H9 (cell line): Measurements from ENCODE around the gene MINDY4. TPM values are rescaled to one million over a fixed set of nuclear protein-coding genes. Genes with fewer than 3 reads are reported as not detected.
A peak's percentile ranks its signal among the peaks of the same experiment; 100 is the strongest.

Source experiments
- DNase-seq: peaks from one replicate; pipeline ENCODE4 v3.0.0-alpha.2; 2017
- H2AFZ ChIP-seq: one replicate; pipeline ENCODE4 v1.6.1; 2013; ENCODE audit warnings: mild to moderate bottlenecking, low read length, control low read depth, moderate library complexity
- H2AK5ac ChIP-seq: 2 replicates; pipeline ENCODE4 v1.6.1; 2013; ENCODE audit warnings: low read length, control low read depth, mixed read lengths; ENCODE audit not compliant: insufficient read length
- H2BK120ac ChIP-seq: one replicate; pipeline ENCODE4 v1.6.1; 2013; ENCODE audit warnings: low read depth, mild to moderate bottlenecking, low read length, control low read depth, inconsistent platforms; ENCODE audit not compliant: poor library complexity, severe bottlenecking
- H2BK12ac ChIP-seq: 2 replicates; pipeline ENCODE4 v1.6.1; 2013; ENCODE audit warnings: low read length, control low read depth, mixed read lengths, low read depth; ENCODE audit not compliant: insufficient read length
- H2BK15ac ChIP-seq: 2 replicates; pipeline ENCODE4 v1.6.1; 2013; ENCODE audit warnings: low read depth, low read length, control low read depth
- H2BK20ac ChIP-seq: one replicate; pipeline ENCODE4 v1.6.1; 2013; ENCODE audit warnings: low read depth, mild to moderate bottlenecking, low read length, control low read depth, inconsistent platforms; ENCODE audit not compliant: poor library complexity, severe bottlenecking
- H2BK5ac ChIP-seq: 2 replicates; pipeline ENCODE4 v1.6.1; 2013; ENCODE audit warnings: low read length, control low read depth, mixed read lengths; ENCODE audit not compliant: insufficient read length
- H3K14ac ChIP-seq: 2 replicates; pipeline ENCODE4 v1.6.1; 2013; ENCODE audit warnings: low read length, control low read depth; ENCODE audit not compliant: insufficient read depth
- H3K18ac ChIP-seq: 2 replicates; pipeline ENCODE4 v1.6.1; 2013; ENCODE audit warnings: low read depth, mild to moderate bottlenecking, mixed read lengths, low read length, control low read depth; ENCODE audit not compliant: insufficient read length
- H3K23ac ChIP-seq: 2 replicates; pipeline ENCODE4 v1.6.1; 2013; ENCODE audit warnings: low read length, control low read depth, mixed read lengths, low read depth; ENCODE audit not compliant: insufficient read length
- H3K23me2 ChIP-seq: 2 replicates; pipeline ENCODE4 v1.6.1; 2013; ENCODE audit warnings: low read depth, mild to moderate bottlenecking, mixed read lengths, low read length, control low read depth; ENCODE audit not compliant: insufficient read length, poor library complexity, severe bottlenecking
- H3K27ac ChIP-seq: 2 replicates; pipeline ENCODE4 v1.5.1; 2013; ENCODE audit warnings: low read length, control low read depth, mixed read lengths, low read depth; ENCODE audit not compliant: insufficient read length
- H3K27me3 ChIP-seq: 2 replicates; pipeline ENCODE4 v1.6.1; 2013; ENCODE audit warnings: low read length, control low read depth, inconsistent platforms; ENCODE audit not compliant: insufficient read depth
- H3K4ac ChIP-seq: 2 replicates; pipeline ENCODE4 v1.6.1; 2013; ENCODE audit warnings: low read depth, mild to moderate bottlenecking, control low read depth, inconsistent platforms, low read length, moderate library complexity
- H3K4me1 ChIP-seq: 2 replicates; pipeline ENCODE4 v1.6.1; 2013; ENCODE audit warnings: low read length, control low read depth, inconsistent platforms; ENCODE audit not compliant: insufficient read depth
- H3K4me2 ChIP-seq: 2 replicates; pipeline ENCODE4 v1.6.1; 2013; ENCODE audit warnings: low read length, control low read depth, mixed read lengths; ENCODE audit not compliant: insufficient read length, insufficient read depth
- H3K56ac ChIP-seq: 2 replicates; pipeline ENCODE4 v1.6.1; 2013; ENCODE audit warnings: low read depth, mild to moderate bottlenecking, mixed read lengths, low read length, control low read depth; ENCODE audit not compliant: insufficient read length
- H3K79me1 ChIP-seq: 2 replicates; pipeline ENCODE4 v1.6.1; 2013; ENCODE audit warnings: low read depth, mild to moderate bottlenecking, moderate library complexity, low read length, control low read depth, inconsistent platforms; ENCODE audit not compliant: insufficient read depth, poor library complexity, severe bottlenecking
- H3K79me2 ChIP-seq: 2 replicates; pipeline ENCODE4 v1.6.1; 2013; ENCODE audit warnings: low read length, control low read depth, inconsistent platforms; ENCODE audit not compliant: insufficient read depth
- H3K9ac ChIP-seq: 2 replicates; pipeline ENCODE4 v1.6.1; 2013; ENCODE audit warnings: low read length, control low read depth, mixed read lengths; ENCODE audit not compliant: insufficient read length; ENCODE audit errors: extremely low read depth
- H3K9me3 ChIP-seq: one replicate; pipeline ENCODE4 v1.6.1; 2013; ENCODE audit warnings: low read depth, low read length, inconsistent platforms; ENCODE audit not compliant: control insufficient read depth
- H3T11ph ChIP-seq: one replicate; pipeline ENCODE4 v1.6.1; 2013; ENCODE audit warnings: mild to moderate bottlenecking, low read length, control low read depth, inconsistent platforms
- H4K20me1 ChIP-seq: one replicate; pipeline ENCODE4 v1.6.1; 2013; ENCODE audit not compliant: control insufficient read depth, insufficient read length, insufficient read depth
- H4K5ac ChIP-seq: 2 replicates; pipeline ENCODE4 v1.6.1; 2013; ENCODE audit warnings: low read depth, mild to moderate bottlenecking, mixed read lengths, low read length, control low read depth; ENCODE audit not compliant: insufficient read length
- H4K8ac ChIP-seq: replicated peaks from 2 replicates; pipeline ENCODE4 v1.6.1; 2013; ENCODE audit warnings: low read length, control low read depth, mixed read lengths, low read depth; ENCODE audit not compliant: insufficient read length
- H4K91ac ChIP-seq: 2 replicates; pipeline ENCODE4 v1.6.1; 2013; ENCODE audit warnings: low read depth, mild to moderate bottlenecking, moderate library complexity, mixed read lengths, low read length, control low read depth; ENCODE audit not compliant: insufficient read length
- H3K27ac Mint-ChIP-seq, 3 experiments: 2 replicates in 2 of 3; 3 replicates in 1 of 3; pipeline ENCODE4 v1.8.0; 2020 to 2021; ENCODE audit warnings: mixed read lengths in 3 of 3, mild to moderate bottlenecking in 1 of 3, moderate library complexity in 1 of 3
- H3K27me3 Mint-ChIP-seq: 2 replicates; pipeline ENCODE4 v1.8.0; 2021; ENCODE audit warnings: low read depth, mild to moderate bottlenecking, moderate library complexity, mixed read lengths
- H3K36me3 Mint-ChIP-seq, 3 experiments: 2 replicates in 2 of 3; 3 replicates in 1 of 3; pipeline ENCODE4 v1.8.0; 2020 to 2021; ENCODE audit warnings: low read depth in 3 of 3, mixed read lengths in 3 of 3; ENCODE audit not compliant: insufficient read depth in 1 of 3
- H3K4me1 Mint-ChIP-seq, 2 experiments: 2 replicates each; pipeline ENCODE4 v1.8.0; 2020; ENCODE audit warnings: mixed read lengths in 2 of 2
- H3K4me3 Mint-ChIP-seq, 2 experiments: 2 replicates in 1 of 2; 3 replicates in 1 of 2; pipeline ENCODE4 v1.8.0; 2020 to 2021; ENCODE audit warnings: mild to moderate bottlenecking in 2 of 2, mixed read lengths in 2 of 2, moderate library complexity in 1 of 2
- H3K9me3 Mint-ChIP-seq, 2 experiments: 2 replicates in 1 of 2; 3 replicates in 1 of 2; pipeline ENCODE4 v1.8.0; 2020; ENCODE audit warnings: mild to moderate bottlenecking in 2 of 2, mixed read lengths in 2 of 2, moderate library complexity in 1 of 2
- CTCF ChIP-seq: fragments of 200-600 bp; sonication (generic); conservative IDR thresholded peaks from 3 replicates; pipeline ENCODE4 v1.8.0; 2021; ENCODE audit warnings: antibody characterized with exemption, mild to moderate bottlenecking
- WGBS: extraction: QIAGEN DNeasy Blood & Tissue Kit; methylation state at CpG from one replicate; pipeline ENCODE4 v1.1.7; 2013; ENCODE audit warnings: missing lambda C conversion rate, low lambda C conversion rate, mixed read lengths; ENCODE audit not compliant: insufficient read length; ENCODE audit errors: extremely low coverage; 5-methylcytosine and 5-hydroxymethylcytosine counted together
- total RNA-seq: library from RNA; stranded (reverse); gene quantifications from 2 replicates; pipeline ENCODE4 v1.2.1, GENCODE V29; 2021

Gene MINDY4
- total RNA-seq, 1 experiment from 2014 or later: 3.1 TPM

GRCh38 chr7:30734497-30734896, 36.7 kb upstream of the MINDY4 start:
- Mint-ChIP-seq H3K27ac (peak overlapping the region in 1 of 3 experiments; percentile 36; a peak in 1 of 7 replicates), H3K9me3 (peaks cover 3% of the 10 kb centered on the region in 2 experiments; a peak in 2 of 5 replicates), H3K27me3 (peaks cover 10% of the 10 kb centered on the region), H3K4me1 (peaks cover 12 to 17% of the 10 kb centered on the region in 2 experiments), H3K4me3 (no peak overlapping the region), H3K36me3 (peaks cover 2 to 8% (median 3%) of the 10 kb centered on the region in 3 experiments; a peak in 3 of 7 replicates)
- Histone ChIP-seq H2BK12ac (no peak overlapping the region), H3K27me3 (no peaks in the 10 kb centered on the region), H2BK120ac (no peak overlapping the region), H3K79me2 (no peaks in the 10 kb centered on the region), H3K79me1 (no peaks in the 10 kb centered on the region), H4K8ac (no peak overlapping the region), H3K23me2 (no peaks in the 10 kb centered on the region), H3K4me1 (no peaks in the 10 kb centered on the region), H3K56ac (no peak overlapping the region), H3T11ph (no peak overlapping the region), H4K5ac (no peak overlapping the region), H4K20me1 (no peaks in the 10 kb centered on the region), H3K9me3 (no peaks in the 10 kb centered on the region), H4K91ac (no peak overlapping the region), H2AFZ (no peak overlapping the region), H3K23ac (no peak overlapping the region), H3K4me2 (no peak overlapping the region), H2BK20ac (no peak overlapping the region), H3K4ac (no peak overlapping the region), H3K14ac (no peak overlapping the region), H2BK15ac (no peak overlapping the region), H3K9ac (no peak overlapping the region), H2AK5ac (no peak overlapping the region), H2BK5ac (no peak overlapping the region), H3K27ac (no peak overlapping the region), H3K18ac (no peak overlapping the region)
- DNase-seq: no peak
- TF ChIP-seq CTCF: no peak
- WGBS: no CpG with 5 or more reads among the region's 7 CpGs
